HCT116 (cell line): Measurements from ENCODE around the gene PGBD4.

Source experiments
- ATF3 ChIP-seq: IDR thresholded peaks from 2 replicates; pipeline ENCODE4 v1.6.1; 2012
- CTCF ChIP-seq, 3 experiments: fragments of 200-600 bp in 1 of 3; sonication (generic) in 1 of 3; IDR thresholded peaks in 2 of 3; conservative IDR thresholded peaks in 1 of 3; 2 replicates each; pipeline ENCODE4 v1.5.1; 2012 to 2017; ENCODE audit warnings: low read depth in 2 of 3, low read length in 2 of 3, antibody characterized with exemption in 1 of 3, borderline replicate concordance in 1 of 3, control low read depth in 1 of 3, mild to moderate bottlenecking in 1 of 3, mixed read lengths in 1 of 3, mixed run types in 1 of 3, moderate library complexity in 1 of 3; ENCODE audit not compliant: insufficient read depth in 1 of 3
- EZH2 ChIP-seq: fragments of 200-600 bp; sonication (generic); IDR thresholded peaks from 2 replicates; pipeline ENCODE4 v1.6.1; 2017; ENCODE audit warnings: antibody characterized with exemption, mixed run types
- POLR2A ChIP-seq: IDR thresholded peaks from 2 replicates; pipeline ENCODE4 v1.7.0; 2011; ENCODE audit warnings: borderline replicate concordance; ENCODE audit not compliant: insufficient read depth, insufficient read length; ENCODE audit errors: extremely low read depth
- POLR2AphosphoS5 ChIP-seq: IDR thresholded peaks from 2 replicates; pipeline ENCODE4 v1.6.1; 2011; ENCODE audit warnings: mild to moderate bottlenecking, low read depth, low read length, moderate library complexity
- ZNF274 ChIP-seq: fragments of 200-500 bp; sonication (Bioruptor generic); IDR thresholded peaks from 2 replicates; pipeline ENCODE4 v1.6.1; 2014; ENCODE audit warnings: mild to moderate bottlenecking, low read depth, low read length, inconsistent platforms

DNA sequence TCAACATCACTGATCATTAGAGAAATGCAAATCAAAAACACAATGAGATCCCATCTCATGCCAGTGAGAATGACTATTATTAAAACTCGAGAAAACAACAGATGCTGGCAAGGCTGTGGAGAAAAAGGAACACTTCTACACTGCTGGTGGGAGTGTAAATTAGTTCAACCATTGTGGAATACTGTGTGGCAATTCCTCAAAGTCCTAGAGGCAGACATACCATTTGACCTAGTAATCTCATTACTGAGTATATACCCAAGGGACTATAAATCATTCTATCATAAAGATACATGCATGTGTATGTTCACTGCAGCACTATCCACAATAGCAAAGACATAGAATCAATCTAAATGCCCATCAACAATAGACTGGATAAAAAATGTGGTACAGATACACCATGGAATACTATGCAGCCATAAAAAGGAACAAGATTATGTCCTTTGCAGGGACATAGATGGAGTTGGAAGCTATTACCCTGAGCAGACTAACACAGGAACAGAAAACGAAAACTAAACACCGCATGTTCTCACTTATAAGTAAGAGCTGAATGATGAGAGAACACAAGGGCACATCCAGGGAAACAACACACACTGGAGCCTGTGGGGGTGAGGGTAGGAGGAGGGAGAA is 47.7 kb upstream of the PGBD4 start:
- no peak for TF ChIP-seq POLR2A
- no peak for TF ChIP-seq CTCF (IDR thresholded peaks at IDR 0.05 in 2 of 3, conservative IDR thresholded peaks at IDR 0.05 in 1 of 3; ENCODE audit: borderline replicate concordance in 1 of 3, insufficient read depth in 1 of 3, low read depth in 2 of 3, low read length in 2 of 3)
- TF ChIP-seq POLR2AphosphoS5: no peak
- TF ChIP-seq EZH2: no peak
- TF ChIP-seq ZNF274: no peak
- TF ChIP-seq ATF3: no peak
